Amygdala (tissue), 56 donors: Measurements from ENCODE around the gene C9orf85.

Experiments
- DNase-seq, 56 donors: peaks; one replicate each; lab custom pipeline; 2025; lab: John Stamatoyannopoulos, UW

Gene C9orf85

DNA sequence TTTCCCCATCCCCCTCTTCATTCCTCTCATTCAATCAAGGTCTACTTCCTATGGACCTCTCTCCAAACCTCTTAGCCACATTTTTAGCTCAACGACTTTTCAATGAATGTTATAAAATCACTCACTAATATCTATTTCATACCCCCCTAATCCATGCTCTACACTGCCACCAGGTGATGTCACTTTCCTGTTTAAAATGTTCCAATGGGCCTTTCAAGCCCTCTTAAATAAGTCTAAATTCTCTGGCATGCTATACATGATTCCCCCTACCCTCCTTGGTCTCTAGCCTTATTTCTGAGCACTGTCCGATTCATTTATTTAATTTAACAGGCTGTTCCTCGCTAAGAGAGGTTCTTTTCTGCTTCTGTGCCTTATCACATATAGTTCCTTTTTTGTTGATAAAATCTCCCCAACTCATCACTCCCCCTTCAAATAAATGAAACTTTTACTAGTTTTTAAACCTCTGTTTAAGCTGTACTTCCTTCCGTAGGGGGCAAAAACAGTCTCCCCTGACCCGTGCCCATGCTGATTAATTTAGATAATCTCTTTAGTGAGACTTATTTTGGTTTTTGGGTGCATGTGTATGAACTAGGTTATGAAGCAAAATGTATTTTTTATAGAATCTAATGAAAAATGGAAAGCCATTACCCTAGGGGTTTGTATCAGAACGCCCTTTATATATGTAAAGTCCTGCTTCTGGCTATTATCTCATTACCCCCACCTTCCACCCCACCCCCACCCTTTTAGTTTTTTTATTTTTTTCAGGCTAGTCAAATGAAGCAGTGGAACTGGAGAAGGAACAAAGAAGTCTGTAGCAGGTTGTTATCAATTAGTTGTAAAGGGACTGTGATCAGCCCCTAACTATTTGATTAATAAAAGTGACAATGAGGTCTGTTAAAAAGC lies 9.5 kb upstream of the C9orf85 start:
- DNase-seq, result no peak

DNA sequence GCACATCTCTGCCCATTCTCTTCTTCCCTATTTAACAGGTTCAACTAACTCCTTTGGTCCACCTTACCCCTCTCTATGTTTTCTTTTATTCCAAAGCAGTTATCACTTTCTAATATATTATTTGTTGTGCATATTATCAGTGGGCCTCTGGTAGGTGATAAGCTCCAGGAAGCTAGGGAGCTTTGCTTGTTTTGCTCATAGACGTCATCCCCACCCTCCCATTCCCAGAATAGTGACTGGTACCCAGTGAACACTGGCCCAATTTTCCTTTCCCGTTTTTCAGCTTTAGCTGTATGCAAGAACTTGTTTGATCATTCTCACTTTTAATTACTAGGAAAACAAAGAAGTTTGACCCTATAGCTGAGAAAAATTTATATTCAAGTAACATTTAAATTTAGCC lies 7.4 kb upstream of the C9orf85 start:
- DNase-seq, result no peak

DNA sequence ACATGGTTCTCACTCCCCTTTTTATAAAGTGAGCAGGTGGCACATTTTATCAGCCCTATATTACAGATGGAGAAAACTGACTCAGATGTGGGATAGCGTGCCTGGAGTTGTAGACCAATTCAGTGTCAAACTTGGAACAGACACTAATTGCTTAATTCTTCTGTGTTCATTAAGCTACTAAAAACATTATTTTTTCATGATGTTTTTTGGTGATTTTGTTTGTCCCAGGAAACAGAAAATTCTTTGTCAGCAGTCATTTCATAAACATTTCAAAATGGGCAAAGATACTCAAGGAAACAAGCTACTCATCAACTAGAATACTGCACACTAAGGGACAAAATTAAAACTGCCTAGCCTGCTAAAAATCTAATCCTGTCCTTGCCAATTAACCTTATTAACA lies 2.6 kb upstream of the C9orf85 start:
- DNase-seq, result no peak

DNA sequence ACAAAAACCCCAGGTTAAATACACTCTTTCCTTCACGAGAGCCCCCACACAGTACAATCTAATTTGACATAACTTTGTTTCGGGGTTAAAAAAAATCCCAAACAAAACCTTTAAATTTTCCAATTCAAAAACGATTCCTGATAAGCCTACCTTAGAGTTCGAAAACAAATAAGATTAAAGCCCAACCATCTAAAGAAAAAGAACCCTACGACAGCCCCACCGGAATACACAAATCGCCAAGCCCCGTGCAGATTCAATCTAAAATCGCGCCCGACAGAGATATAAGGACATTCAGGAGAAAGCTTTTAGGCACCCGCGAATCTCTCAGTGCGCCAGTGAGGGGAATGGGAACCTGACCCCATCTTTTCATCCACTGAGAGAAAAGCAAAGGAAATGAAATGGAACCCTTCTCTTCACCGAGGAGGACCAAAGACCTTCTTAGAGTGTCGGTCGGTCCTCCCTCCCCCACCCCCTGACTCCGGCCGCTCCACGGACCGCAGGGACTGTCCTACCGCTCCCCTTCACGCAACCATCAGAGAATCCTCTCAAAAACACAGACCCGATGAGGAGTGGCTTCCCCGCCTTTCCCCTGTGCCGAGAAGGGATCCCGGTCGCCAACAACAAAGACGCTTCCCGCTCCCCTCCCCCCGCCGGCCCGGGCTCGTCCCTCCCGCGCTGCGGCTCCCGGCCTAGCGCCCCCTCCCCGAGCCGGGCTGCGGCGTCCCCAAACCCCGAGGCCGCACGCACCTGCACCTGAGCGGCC lies 1.4 kb upstream of the C9orf85 start:
- peak in 52 of 56 donors; percentile 12 to 76 (median 52) for DNase-seq

DNA sequence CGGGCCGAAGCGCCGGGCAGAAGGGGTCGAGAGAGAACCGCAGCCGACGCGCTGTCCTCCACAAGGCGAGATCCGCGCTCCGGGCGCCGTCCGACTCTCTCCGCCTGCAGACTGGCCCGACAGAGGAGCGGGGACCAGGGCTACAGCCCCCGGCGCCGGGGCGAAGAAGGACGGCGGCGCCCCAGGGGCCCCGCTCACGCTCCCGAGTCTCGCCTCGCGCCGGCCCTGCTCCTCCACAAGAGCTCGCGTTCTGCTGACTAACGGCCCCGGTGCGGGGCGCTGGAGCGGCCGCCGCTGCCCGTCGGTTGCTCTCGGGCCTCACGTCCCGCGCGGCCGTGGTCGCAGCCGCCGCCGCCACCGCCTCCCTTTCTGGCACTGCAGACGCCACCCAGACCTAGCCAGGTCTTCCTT lies 784 bp upstream of the C9orf85 start:
- peak in 5 of 56 donors; percentile 21 to 58 (median 51) for DNase-seq

DNA sequence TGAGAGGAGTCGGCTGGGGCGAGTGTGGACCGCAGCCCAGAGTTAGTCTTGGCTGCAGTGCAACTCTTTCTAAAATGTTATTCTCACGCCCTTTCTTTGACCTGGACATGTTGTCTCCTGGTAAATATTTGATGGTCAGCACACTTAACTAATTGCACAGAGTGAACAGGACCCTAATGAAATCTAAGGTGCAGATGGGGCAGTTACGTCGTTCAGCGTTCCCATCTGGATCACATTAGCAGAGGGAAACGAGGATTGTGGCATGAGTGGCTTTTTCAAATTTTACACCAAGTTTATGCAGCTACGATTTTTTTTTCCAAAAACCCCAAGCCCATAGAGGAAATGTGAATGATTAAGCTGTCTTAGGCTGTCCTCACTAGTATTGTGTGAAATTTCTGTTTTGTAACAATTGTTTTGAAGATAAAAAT lies 483 bp downstream of the C9orf85 start:
- DNase-seq, result no peak

DNA sequence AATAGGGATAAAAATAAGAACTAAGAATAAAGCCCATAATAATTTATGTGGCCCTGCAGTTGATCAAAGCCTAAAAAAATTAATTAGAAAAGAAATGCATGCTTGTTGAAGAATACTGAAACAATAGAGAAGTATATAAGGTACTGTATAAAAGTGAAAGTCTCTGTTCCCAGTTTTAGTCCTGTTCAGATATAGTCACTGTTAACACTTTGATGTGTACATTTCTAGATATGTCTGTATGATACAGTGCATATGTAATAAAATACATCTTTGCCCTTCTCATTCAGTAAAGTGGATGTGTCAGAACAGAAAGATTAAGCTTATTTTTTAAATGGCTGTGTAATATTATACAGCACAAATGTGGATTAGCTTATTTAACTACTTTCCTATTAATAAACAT lies 4.1 kb downstream of the C9orf85 start:
- no peak for DNase-seq

DNA sequence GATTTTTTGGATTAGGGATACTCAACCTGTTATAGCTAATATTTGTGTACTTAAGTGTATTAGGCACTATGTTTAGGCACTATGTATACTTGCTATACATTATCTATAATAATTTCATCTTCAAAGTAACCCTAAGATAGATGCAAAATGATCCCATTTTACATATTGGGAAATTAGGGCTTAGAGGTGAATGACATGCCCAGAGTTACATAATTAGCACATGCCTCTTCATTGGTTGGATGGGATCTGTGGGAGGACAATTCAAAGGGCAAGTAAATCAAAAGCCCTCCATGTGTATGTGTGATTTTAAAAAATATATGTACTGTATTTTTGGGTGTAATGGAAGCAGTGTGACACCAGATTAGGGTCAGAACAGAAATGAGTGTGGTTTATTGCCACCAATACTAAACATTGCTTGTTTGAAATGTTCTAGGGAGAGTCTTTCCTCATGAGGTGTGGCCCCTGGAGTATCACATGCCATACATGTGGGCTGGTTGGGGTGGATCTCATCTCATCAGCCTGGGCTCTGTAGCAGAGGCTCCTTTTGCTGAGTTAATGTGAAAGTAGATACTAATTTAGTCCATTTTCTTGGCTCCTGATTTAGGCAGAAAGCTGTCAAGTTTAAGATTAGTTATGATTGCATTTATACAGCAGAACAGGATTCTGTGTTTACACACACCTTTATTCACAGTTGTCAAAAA lies 5.5 kb downstream of the C9orf85 start:
- no peak for DNase-seq

DNA sequence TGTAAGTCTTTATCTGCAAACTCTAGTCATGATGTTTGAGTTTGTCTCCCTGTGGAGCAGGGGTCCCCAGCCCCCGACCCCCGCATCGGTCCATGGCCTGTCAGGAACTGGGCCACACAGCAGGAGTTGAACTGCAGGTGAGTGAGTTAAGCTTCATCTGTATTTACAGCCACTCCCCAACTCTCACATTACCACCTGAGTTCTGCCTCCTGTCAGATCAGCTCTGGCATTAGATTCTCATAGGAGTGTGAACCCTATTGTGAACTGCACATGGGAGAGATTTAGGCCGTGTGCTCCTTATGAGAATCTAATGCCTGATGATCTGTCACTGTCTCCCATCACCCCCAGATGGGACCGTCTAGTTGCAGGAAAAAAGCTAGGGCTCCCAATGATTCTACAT lies 7.0 kb downstream of the C9orf85 start:
- DNase-seq, result no peak

DNA sequence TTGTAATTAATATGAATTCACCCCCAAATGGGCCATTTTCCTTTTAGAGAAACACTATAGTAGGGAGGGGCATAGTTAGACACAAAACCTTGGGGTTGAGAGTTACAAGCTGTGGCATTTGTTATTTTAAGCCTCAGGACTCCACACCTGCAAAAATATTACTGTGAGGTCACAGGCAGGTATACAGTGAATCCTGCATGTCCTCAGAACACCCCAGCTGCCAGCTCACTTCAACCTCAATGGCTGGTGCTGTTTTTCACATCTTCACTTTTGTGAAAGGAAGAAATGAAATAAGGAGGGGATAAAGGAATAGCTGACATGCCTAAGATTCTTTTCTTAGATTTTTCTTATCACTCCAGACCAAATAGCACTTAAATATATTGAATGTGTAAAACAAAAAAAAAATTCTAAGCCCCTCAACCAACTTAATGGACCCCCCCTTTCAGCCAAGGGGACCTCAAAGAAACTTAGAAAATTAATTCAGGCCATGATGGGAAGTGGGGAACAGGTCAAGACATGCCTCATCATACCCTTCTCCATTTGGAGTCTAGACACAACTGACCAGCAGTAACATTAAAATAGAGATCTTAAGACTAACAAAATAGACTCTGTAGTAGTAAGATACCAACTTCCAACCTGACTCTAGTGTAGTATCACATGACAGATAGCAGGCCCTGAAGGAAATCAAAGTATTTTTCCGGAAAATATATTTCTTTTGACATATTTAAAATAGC lies 9.2 kb downstream of the C9orf85 start:
- DNase-seq, result no peak

DNA sequence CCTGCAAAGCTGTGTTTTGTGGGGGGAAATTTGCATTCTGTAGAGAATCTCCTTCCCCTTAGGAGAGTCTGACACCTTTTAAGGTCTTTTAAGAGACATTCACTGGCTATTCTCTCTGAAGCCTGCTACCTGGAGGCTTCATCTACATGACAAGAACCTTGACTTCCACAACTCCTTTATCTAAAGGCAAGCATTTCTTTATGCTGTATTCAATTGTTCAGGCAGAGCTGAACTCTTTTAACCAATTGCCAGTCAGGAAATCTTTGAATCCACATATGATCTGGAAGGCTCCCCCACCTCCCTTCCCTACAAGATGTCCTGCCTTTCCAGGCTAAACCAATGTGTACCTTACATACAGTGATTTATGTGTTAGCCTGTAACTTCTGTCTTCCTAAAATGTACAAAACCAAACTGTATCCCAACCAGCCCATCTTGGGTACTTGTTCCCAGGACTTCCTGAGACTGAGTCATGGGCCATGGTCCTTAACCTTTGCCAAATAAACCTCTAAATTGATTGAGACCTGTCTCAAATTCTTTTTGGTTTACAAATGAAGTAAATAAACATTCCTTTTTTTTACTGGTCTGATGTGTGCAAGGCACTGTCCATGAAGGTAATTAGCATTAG lies 9.9 kb downstream of the C9orf85 start:
- DNase-seq, result no peak

DNA sequence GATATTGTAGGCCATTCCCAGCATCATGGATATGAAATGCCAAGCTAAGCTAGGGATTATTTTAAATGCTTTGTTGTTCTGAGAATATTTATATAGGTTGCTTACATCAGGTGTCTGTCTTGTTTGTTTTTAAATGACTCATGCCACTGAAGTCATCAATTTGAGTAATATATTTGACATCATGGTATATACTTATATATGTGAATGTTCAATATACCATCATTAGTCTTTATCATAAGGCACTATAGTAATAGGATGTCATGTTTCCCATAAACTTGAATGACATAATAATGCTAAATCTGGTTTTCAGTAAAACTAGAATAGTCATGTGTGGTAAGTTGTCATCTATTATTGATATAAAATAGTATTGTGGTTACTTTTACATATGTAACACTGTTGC lies 13.1 kb downstream of the C9orf85 start:
- DNase-seq, result no peak

DNA sequence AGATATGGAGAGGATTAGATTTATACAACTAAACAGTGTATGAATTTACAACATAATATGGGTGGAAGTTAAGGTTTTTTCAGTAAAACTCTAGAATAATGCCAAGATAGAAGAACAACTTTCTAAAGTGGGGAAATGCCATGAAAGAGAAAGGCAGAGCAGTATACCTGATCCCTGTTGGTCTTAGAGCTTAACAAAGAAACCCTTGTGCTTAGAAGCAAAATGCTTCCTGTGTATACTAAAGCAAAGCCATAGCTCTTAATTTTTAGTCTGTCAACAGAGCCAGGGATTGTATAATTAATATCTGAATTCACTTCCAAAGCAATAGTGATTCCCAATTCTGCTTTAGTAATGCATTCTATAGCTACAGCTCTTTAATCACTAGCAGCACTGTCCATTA lies 14.4 kb downstream of the C9orf85 start:
- DNase-seq, result no peak

DNA sequence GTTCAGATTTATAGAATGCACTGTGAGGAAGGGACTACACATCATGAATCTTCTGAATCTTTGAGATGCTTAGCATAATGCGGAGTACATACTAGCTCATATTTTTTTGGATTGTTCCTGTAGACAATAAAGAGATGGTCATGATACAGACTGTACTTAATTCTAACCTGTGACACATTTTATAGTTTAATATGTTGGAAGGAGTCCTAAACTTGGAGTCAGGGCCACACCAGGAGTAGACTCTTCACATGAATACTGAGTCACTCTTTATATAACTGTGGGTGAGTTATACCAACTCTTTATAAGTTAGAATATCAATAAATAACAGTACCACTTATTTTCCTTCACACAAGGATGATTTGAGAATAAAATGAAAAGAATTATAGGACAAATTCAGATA lies 16.9 kb downstream of the C9orf85 start:
- DNase-seq, result no peak

DNA sequence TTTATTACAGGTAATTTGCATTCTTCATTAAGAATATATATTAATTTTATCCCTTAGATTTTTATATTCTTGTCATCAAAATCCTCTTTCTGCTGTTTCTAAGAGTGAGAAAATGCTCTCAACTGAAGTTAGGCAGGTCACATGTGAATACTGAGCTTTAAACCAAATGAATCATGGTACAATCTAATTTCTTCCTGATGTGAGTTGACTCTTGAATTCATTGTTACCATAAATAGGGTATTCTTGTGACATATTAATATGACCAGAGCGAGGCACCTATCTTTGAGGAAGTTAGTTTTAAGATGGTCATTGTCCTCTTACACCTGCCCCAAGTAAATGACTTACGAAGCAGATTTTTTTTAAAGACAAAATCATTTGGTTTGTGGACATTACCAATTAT lies 17.4 kb downstream of the C9orf85 start:
- no peak for DNase-seq

DNA sequence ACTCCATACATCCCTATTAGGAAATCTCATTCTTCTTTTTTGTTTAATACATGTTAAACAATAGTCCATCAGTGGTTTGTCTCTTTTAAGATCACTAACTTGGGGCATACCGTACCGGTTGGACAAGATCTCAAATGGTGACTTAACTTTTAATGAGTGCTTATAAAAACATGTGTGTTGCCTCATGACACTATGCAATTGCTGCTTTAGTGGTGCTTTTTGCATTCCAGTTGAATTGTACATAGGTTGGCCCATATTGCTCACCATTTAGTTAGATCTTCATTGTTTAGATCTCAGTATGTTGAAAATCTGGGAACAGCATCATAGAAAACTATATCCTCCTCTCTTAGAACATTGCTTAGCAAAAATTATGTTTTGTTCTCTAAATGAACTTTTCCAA lies 17.8 kb downstream of the C9orf85 start:
- no peak for DNase-seq

DNA sequence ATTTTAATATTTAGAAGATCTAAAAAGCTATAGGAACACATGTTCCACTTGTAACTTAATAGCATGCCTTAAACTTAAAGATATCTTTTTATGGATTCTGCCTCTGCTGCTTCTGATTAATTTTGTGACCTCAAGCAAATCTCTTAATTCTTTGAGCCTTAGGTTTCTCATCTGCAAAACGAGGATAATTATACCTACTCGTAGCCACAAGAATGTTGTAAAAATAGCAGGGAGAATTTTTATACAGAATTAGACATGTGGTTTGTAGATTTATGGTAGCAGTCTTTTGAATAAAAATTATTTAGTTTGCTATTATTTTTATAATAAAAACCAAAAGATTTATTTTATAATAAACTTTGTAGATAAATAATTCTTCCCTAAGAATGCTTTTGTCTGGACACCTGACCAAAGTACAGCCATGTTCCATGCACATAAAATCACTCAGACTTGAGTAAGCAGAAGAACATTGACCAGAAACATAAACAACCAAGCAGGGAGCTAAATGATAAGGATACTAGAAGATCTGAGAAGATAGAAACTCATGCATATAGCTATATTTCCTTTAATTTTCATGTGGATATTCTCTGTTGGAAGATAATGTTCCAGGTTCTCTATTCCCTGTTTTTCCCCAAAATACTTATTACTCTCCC lies 18.5 kb downstream of the C9orf85 start:
- no peak for DNase-seq

DNA sequence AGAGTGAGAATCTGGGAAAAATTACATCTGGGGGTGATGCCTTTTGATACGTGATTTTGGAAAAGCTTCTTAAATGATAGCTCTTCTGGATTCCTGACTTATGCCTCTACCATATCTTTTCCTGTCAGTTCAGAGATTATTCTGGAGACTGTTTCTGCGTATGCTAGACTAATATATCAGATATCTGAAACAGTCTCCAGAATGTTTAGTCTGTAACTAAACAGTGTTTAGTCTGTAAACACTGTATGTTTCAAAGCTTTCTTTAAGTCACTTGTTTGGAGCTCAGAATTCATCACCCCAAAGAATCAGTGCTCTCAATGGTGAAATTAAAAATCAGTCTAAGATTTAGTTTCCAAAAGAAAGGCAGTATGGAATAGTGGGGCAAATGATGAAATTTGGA lies 19.7 kb downstream of the C9orf85 start:
- no peak for DNase-seq

DNA sequence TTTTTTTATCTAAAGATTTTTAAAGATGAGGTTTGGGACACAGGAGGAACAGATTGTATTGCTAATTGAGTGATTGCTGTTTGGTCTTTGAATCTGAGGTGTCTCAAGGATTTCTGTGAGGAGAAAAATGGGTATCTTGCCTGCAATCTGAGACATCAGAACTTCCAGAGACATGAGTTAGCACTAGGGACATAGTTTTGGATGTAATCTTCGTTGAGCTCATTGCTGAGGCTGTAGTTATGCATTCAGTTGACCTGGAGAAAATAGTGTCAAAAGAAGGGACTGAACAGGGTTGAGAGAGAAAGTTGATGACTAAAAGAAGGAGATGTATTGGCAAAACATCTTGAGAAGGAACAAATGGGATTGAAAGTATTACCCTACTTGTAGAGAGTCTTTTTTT lies 24.6 kb downstream of the C9orf85 start:
- DNase-seq, result no peak
